ENCODE measurements around the gene COG5. TPM values are rescaled to one million over a fixed set of nuclear protein-coding genes. Genes with fewer than 3 reads are reported as not detected.
"Not testable (repeated sequence)": the region's sequence is repeated elsewhere in the genome, so short reads cannot be mapped to it uniquely, and the experiment has no call there.

Gene COG5
- total RNA-seq, 1 experiment from 2014 or later = 62.3 TPM

DNA sequence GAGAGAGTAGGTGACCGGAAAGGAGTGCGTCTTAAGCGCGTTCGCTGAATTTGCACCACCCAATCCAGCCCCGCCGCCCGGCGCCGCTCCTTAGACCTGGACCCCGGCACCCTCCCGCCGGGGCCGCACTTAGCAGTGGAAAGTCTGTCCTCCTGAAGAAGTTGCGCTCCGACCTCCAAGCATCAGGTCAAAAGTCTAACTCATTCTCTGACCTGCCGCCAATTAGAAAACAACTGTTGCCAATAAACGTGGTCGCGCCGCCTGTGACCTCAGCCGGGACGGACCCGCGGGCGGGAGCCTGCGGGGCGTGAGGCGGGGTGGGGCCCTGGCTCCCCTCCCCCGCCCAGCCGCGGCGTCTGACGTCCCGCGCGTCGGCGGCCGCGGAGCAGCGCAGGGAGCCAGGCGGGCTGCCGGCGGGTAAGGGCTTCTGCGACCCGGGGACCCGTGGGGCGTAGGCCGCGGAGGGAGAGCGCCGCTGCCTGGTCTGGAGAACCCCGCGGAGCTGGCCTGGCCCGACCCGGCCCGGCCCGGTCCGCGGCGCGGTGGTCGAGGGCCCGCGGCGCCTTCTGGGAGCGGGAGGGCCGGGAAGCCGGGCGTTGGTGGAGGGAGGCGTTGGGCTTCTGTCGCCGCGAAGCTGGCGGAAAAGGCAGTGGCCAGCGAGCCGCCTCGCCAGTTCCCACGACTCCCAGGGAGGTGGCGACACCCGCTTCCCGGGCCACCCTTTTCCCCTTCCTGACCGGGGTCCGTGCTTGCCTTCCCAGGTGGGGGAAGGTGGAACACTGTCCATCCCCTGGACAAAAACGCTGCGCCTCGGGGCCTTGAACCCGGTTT, 16.4 kb upstream of the COG5 start, which contains the start of gene BCAP29:
TSS of gene BCAP29 (plus strand) at position 362 of the 831 bp plus-strand sequence. CDS start 527 bp downstream, outside the sequence.
- peak; percentile 80 for DNase-seq (ENCODE audit: low read depth)

DNA sequence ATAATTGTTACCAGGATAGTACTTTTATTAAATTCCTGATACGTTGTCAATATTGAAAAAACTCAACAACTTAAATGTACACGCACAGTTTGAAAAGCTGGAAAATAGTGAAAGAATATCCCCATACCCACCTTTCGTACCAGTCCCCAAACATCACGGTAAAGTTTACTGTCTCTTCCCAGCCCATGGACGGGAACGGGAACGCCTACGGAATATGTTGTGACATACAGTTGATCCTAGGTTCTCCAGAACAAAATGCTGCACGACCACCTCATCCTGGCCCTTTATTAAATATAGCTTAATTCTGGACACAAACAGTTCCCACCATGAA, 15.8 kb upstream of the COG5 start:
- DNase-seq (ENCODE audit: low read depth) = no peak

DNA sequence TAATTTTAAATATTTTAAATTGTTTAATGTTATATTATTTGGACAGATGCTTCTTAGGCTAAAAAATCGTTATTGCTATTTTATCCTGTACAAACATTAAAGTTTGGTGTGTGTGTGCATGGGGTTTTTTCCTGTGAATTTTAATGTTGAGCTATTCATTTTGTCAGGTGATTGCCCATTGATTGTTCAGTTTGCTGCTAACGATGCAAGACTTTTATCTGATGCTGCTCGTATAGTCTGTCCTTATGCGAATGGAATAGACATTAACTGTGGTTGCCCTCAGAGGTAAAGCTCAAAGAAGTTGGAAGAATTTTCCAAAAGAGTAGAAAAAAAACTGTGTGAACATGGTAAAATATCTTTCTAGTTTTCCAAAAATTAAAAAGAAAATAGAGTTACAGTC, 9.8 kb upstream of the COG5 start:
- no peak for DNase-seq (ENCODE audit: low read depth)

DNA sequence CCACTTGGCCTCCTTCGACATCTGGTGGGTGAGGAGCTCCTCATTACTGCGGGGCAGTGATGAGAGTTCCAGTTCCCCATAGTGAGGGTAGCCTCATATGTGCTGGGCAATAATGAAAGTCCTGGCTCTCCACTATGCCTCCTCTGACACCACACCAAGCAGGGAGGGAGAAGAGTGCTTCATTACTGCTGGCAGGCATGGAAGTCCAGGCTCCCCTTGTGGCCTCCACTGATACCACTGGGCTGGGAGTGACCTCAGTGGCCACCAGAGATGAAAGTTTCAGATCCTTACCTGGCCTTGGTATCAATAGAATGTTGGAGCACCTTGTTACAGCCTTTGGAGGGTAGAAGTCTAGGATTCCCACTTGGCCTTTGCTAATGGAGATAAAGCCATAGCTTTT, 6.6 kb upstream of the COG5 start:
- DNase-seq (ENCODE audit: low read depth) = no peak

DNA sequence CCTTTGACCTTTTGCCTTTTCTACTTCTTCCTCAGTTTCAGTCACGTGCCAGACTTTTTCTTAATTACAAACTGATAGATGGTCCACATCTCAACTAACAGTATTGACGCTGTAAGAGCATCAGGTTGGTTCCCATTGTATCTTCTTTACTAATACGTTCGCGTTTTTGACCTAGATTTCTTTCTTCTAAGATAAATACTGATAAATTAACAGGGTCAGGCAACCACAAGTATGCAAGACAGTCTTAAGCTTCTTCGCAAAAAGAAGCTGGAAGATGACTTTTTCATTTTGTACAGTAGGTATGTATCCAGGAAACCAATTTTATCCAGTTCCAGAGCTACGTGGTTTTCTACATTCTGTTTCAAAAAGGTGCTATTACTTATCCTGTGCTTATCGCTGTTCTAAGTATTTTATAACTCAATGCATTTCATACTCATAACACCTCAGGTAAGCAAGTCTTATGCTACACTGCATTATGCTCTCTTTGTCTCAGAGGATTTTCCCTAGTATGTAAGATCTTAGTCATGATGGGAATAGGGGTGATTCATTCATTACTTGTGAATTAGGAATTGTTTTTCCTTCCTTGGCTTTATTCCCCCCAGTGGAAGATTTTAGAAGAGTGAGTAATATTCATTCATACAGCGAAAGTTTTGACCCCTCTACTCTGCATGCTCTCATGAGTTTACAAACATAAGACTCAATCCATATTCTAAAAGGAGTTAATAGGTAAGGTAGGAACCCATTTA, 1.0 kb upstream of the COG5 start:
- DNase-seq (ENCODE audit: low read depth) = peak; percentile 88

DNA sequence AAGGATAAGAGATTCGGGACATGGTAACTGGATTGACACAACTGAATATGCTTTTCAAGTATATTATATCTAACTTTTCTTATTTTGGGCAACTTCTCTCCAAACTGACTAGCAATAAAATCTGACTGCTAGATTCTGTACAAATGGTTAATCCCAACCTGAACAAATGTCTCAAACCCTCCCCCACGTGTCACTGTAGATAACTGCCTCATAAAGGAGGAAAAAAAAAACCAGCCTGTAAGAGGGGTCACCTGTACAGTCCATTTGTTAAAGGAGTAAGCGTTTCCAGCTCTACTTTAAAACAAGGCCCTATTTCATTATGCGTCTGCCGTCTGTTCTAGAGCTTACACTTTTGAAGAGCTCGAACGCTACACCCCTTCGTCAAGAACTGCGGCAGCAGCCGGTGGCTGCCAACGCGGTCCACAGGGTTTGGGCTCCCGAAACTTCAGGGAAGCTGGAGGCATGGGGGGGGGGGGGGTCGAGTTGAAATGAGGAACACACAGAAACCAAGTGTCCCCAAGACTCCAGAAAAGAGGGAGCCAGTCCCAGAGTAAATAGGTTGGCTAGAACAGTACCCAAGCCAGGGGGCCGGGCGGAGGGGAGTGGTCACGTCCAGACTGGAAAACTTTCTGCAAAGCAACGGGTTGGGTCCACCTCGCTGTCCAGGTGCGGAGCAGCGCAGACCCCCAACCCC, 492 bp downstream of the COG5 start:
- DNase-seq (ENCODE audit: low read depth) = peak; percentile 61

DNA sequence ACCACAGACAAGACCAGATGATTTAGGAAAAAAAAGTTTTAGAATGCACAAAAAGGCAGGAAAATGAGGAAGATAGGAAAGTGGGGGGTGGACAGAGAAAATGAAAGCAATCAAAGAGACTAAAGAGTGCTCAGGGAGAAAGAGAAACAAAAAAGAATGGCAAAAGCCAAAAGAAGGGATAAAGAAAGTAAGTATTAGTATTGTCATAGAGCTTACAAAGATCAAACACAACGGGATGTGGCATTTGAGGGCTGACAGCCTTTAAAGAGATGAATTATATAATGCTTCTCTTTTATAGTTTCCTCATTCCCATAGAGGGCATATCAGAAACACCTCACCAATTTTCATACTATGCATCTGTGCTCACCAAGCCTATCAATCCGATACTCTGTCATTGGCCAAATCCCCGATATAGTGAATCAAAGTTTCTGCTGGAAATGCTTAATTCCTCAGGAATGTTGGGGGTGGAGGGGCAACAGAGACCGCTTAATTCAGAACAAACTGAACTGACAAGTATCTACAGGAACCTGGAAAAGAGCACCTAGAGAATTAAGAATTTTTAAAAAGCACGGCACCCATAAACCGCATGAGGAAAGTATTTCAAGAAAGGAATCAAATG, 2.7 kb downstream of the COG5 start:
- DNase-seq (ENCODE audit: low read depth) = no peak

DNA sequence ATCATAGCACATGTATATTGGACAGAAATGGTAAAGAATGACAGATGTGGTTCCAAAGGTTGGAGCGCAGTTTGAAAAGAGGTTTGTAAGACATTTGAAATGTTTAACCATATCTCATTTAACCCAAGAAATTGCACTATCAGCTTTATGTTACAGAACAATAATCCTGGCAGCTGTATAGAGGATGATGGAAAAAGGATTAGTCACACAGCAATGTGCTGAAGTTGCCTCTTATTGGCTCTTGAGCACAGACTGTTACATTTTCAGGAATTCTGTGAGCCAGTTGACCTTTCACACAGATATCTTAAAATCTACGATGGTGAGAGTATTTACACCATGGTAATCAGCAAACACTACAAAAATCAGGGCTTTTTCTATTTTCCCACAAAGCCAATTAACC, 3.9 kb downstream of the COG5 start:
- DNase-seq (ENCODE audit: low read depth) = peak; percentile 55

DNA sequence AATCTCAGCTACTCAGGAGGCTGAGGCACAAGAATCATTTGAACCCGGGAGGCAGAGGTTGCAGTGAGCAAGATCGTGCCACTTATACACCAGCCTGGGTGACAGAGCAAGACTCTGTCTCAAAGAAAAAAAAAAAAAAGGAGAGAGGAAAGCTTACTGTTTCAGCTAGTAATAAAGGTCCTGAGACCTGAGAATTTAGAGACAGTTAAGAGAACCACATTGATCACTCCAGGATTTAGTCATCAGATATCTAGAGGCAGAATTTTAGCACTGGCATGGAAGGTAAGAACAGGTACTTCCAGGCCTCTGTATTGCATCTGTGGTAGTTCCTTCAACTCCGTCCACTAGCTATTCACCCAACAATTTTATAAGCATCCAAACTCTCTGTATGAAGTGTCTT, 7.8 kb downstream of the COG5 start:
- no peak for DNase-seq (ENCODE audit: low read depth)

DNA sequence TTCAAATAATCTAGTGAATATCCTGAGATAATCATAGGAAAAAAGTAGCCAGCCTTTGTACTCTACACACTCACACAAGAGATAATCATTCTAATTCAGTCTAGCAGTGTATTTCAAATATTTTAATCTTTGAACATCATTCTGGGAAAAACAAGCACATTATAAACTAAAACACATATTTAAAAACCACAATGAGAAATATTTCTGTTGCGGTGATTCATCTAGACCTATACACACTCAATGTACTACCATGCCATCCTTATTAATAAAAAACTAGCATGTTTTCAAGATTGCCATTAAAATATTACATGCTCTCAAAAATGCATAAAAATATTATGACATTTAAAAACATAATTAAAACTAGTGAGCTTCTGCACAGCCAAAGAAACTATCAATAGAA, 11.8 kb downstream of the COG5 start:
- no peak for DNase-seq (ENCODE audit: low read depth)

DNA sequence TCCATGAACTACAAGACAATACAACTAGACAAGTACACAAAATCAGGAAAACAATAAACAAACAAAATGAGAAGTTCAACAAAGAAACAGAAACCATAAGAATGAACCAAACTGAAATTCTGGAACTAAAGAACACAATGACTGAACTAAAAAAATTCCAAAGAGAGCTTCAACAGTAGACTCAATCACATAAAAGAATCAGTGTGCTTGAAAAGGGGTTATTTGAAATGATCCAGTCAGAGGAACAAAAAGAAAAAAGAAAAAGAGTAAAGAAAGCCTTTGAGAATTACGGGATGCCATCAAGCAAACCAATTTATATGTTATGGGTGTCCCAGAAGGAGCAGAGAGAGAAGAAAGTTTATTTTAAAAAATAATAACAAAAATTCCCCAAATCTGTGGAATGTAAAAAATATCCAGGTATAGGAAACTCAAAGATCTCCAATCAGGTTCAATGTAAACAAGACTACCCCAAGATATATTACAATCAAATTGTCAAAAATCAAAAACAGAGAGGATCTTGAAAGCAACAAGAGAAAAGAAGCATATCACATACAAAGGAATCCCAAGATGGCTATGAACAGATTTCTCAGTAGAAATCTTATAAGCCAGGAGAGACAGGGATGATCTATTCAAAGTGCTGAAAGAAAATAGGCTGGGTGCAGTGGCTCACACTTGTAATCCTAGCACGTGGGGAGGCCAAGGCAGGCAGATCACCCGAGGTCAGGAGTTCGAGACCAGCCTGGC, 18.7 kb downstream of the COG5 start:
- DNase-seq (ENCODE audit: low read depth) = no peak

DNA sequence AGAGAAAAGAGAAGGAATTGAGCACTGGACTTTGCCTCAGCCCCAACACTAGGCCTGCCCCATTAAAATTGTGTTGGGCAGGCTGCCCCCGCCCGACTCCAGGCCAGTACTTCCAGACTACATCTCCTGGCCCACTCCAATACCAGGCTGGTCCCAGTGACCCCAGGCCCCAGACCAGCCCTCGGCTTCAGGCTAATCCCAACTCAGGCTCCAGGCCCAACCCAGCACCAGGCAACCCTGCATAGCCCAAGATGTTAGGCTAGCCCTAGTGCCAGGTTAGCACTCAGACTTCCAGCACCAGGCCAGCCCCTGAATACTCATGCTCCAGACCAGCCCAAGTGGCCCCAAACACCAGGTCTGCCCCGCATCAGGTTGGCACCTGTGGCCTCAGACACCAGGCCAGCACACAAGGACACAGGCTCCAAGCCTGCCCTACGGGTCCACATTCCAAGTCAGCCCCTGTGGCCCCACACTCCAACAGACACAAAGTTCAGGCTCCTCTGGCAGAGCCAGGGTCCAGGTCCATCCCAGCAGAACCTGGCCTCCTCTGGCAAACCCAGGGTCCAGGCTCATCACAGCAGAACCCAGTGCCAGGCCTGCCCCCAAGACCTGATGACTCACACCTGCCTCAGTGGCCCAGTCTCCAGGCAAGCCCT, 20.3 kb downstream of the COG5 start:
- DNase-seq (ENCODE audit: low read depth) = no peak

DNA sequence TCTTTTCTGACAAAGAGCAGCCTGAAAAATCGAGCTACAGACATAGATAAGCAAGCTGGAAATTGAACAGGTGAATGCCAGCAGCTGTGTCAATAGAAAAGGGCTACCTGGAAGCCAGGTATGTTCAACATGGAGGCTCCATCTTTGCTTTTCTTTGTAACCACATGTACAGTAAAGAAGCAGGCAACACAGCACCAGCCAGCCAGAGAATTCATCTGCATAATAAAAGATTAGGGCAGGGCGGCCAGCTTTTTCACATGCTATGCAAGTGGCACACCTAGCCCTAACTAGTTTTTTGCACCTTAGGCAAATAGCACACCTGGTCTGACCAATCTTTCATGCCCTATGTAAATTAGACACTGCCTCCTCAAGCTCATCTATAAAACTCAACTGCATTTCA, 25.7 kb downstream of the COG5 start:
- no peak for DNase-seq (ENCODE audit: low read depth)

DNA sequence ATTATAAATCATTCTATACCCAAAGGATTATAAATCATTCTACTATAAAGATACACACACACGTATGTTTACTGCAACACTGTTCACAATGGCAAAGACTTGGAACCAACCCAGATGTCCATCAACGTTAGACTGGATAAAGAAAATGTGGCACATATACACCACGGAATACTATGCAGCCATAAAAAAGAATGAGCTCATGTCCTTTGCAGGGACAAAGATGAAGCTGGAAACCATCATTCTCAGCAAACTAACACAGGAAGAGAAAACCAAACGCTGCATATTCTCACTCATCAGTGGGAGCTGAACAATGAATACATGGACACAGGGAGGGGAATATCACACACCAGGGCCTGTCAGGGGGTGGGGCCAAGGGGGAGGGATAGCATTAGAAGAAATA, 26.5 kb downstream of the COG5 start:
- DNase-seq (ENCODE audit: low read depth) = not testable (repeated sequence)

DNA sequence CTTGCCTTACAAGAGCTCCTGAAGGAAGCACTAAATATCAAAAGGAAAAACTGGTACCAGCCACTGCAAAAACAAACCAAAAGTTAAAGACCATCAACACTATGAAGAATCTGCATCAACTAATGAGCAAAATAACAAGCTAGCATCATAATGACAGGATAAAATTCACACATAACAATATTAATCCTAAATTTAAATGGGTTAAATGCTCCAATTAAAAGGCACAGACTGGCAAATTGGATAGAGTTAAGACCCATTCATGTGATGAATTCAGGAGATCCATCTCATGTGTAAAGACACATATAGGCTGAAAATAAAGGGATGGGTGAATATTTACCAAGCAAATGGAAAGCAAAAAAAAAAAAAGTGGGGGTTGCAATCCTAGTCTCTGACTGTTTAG, 29.6 kb downstream of the COG5 start:
- no peak for DNase-seq (ENCODE audit: low read depth)

DNA sequence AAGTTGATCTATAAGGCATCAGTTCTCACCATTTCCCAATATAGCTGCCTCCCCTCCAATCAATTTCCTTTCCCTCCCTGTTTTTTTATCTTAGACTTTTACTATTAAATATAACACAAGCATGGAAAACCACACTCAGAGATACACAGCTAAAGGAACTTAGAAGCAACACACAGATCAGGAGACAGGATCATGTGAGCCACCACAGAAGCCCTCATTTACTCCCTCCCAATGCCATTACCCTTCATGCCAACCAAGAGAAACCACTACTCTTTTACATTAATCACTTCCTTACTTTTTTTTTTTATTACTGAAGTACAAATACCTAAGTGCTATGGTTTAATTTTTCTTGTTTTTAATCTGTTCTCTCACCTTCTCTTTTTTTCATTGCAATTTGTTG, 33.0 kb downstream of the COG5 start:
- DNase-seq (ENCODE audit: low read depth) = peak; percentile 13

DNA sequence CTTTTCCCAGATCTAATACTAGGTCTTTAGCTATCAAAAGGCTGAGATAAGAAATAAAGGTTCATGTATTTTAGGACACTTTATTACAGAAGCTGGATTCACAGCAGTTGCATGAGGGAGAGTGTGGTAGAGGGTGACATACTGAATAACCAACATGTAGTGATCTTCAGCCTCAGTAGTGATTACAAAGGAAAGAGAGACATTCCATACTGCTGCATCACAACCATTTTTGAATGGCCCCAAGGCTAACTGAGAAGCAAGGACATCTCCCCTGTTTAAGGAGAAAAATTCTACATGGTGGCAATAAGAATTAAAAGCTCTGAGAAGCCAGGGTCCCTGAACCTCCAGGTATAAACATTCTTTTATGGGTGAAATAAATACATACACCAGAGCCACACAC, 35.3 kb downstream of the COG5 start:
- DNase-seq (ENCODE audit: low read depth) = peak; percentile 86

DNA sequence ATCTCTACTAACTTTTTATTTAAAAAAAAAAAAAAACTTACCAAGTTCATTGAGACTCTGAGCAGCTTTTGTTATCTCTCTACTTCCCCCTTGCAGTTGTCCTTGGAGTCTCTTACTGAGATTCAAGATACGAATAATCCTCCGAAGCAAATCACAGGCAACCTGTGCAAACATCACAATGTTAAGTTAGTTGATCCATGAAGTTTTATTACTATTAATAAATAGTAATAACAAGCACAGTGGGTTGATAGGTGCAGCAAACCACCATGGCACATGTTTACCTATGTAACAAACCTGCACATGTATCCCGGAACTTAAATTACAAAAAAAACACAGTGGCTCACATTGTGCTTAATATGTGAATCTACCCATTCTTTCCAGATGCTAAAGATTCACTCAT, 36.5 kb downstream of the COG5 start:
- no peak for DNase-seq (ENCODE audit: low read depth)

DNA sequence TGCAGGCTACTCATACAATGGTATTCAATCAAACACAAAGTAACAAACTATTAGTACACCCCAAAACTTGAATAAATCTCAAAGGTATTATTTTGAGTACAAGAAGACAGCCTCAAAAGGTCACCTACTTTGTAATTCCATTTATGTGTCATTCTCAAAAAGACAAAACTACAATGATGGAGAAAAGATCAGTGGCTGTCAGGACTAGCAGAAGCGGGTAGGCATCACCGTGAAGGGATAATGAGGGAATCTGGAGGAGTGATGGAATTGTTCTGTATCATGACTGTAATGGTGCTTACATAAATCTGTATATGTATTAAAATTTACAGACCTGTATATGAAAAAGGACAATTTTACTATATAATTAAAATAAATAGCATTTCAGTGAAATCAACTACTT, 37.0 kb downstream of the COG5 start:
- DNase-seq (ENCODE audit: low read depth) = no peak

DNA sequence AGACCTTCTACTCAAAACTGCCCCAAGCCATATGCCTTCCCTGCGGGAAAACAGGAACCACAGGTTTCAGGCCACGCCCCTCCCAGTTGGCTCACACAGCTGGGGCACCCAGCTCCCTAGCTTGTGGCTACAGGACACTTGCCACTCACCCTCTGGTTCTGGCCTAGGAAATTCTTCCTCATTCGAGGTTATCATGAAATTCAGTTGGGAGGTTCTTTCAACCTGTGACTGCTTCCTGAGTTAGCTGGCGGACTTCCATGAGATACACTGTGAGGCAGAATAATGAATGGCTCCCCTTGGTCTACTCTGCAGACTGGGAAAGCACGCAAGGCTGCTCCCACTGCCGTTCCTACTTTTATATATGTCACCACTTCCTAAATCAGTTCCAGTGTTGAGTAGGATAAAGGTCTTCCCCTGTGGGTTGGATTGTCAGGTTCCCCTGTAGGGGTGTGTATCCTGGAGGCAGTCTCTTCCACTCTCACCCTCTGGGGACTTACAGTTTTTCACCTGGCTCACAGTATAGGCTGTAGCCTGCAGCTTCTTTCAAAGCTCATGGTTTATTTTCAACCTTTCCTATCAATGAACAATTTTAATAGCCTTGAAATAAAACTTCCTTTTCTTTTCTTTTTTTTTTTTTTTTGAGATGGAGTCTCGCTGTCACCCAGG, 56.9 kb downstream of the COG5 start:
- DNase-seq (ENCODE audit: low read depth) = peak; percentile 75
